ENCODE measurements around the gene HAUS1. TPM values are rescaled to one million over a fixed set of nuclear protein-coding genes. Genes with fewer than 3 reads are reported as not detected.

The HAUS1 gene
- total and polyA plus RNA-seq, 8 donors: 4.6 to 10.9 (median 8.3) TPM

DNA sequence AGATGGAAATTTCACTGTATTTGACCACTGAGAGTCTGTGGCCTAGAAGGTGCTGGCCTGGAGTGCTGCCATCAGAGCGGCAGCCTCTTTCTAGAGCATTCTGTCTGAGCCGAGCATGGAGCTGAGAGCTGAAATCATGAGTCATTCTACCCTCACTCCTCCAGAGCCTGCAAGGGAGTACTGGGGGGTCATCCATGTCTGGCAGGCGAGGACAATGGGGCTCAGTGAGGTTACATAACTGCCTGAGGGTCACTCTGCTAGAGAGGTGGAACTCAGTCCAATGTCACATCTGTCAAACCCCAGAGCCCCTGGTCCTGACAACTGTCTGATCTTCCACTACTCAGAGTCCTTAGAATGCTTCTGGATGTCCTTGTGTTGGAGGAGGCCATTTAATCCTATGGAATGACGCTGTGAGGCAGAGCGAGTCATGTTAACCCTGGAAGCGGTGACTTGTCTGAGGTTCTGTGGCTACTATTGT is 65.3 kb downstream of the HAUS1 start:
- H3K36me3 ChIP-seq: no peaks in the 10 kb centered on the region
- H3K27me3 ChIP-seq: no peaks in the 10 kb centered on the region
- TF ChIP-seq CTCF (IDR thresholded peaks at IDR 0.05): no peak
- H3K27ac ChIP-seq: no peak overlapping the region
- intact Hi-C loops (cut with DNase I): no loop called here
- FAIRE-seq (no peak), DNase-seq (no peak), ATAC-seq (no peak)
- 72 to 78% methylated on average over 6 of the region's 6 CpGs for WGBS, 2 donors
- H3K4me1 ChIP-seq: no peaks in the 10 kb centered on the region
- no peak overlapping the region for H3K4me3 ChIP-seq
- no peaks in the 10 kb centered on the region for H3K9me3 ChIP-seq

DNA sequence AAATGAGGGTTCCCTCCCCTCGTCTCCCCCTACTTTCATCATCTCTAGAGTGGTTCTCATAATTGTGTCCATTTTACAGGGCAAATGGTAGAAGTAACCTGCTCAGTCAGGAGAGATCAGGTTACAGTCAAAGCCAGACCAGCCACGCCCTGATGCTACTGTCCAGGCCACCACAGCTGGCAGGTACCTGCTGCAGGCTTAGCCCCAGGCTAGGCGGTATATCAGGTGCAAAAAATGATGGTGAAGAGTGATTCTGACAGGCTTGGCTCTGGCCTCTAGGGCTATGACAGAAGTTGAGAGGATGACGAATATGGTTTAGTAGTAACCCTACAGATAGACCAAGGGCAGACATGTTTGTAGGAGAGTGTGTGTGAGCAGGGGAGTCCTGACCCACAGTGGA is 67.1 kb downstream of the HAUS1 start:
- no peaks in the 10 kb centered on the region for H3K9me3 ChIP-seq
- no peak for FAIRE-seq
- 69 to 79% methylated on average over 4 of the region's 4 CpGs for WGBS, 2 donors

DNA sequence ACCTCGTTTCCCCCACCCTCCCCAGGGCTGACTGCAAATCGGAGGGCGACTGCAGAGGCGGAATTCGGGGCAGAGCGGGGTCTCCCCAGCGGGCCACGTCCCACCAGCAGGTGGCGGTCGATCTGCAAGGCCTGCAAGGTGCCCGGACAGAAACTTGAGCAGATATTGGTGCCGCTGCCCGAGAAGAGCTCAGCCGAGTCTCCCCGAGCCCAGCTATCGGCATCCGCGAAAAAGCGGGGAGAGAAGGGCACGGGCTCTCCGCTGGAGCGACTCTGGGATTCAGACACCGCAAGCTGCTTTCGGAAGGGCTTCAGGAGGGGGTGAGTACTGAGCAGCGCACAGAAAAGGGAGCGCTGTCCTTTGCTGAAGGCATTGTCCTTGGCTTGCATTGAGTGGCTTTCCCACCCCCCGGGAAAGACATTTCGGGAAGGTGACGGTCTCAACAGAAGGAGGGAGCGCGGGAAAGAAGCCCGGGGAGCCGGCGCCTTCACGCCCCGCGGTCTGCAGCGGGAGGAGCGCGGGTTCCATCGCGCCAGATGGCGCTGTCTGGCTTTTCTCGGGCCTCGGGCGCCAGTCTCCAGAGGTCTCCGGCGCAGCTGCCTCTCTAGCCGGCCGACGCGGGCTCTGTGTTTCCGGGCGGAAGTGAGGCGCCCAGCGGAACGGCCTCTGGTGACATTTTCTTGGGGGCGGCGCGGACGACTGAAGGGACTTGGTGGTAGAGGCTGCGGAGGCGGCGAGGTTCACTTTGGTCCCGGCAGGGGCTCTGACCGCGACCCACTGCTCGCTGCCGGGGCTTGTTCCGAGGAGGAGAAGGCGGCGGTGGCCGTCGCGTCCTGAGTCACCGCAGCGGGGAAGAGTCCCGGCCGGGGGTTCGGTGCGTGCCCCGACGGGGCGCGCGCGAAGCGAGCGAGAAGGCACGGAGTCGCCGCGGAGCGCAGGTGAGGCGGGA is 69.5 kb downstream of the HAUS1 start:
- intact Hi-C loops (cut with DNase I): no loop called here
- WGBS, 2 donors: 0 to 1% methylated on average over 91 to 95 of the region's 95 CpGs
- no peaks in the 10 kb centered on the region for H3K36me3 ChIP-seq
- H3K27ac ChIP-seq: peak overlapping the region; percentile 69 to 88 (median 85)
- peaks cover 0 to 12% (median 10%) of the 10 kb centered on the region in 3 donors for H3K4me1 ChIP-seq
- H3K27me3 ChIP-seq: no peaks in the 10 kb centered on the region
- DNase-seq (peak; percentile 89 to 97 (median 91)), FAIRE-seq (no peak), ATAC-seq (peak; percentile 98 to 99 (median 98))
- no peaks in the 10 kb centered on the region for H3K9me3 ChIP-seq
- TF ChIP-seq CTCF (IDR thresholded peaks at IDR 0.05): peak; percentile 51 to 86 (median 76)
- peak overlapping the region; percentile 90 to 98 (median 98) for H3K4me3 ChIP-seq

More for the DNA sequence above, 67.1 kb downstream of the HAUS1 start:
- Histone ChIP-seq H3K27ac (no peak overlapping the region), H3K4me3 (no peak overlapping the region), H3K36me3 (no peaks in the 10 kb centered on the region), H3K4me1 (peaks cover 0 to 12% (median 10%) of the 10 kb centered on the region in 3 donors), H3K27me3 (no peaks in the 10 kb centered on the region)
- DNase-seq: no peak
- intact Hi-C loops (cut with DNase I): no loop called here
- no peak for ATAC-seq
- TF ChIP-seq CTCF (IDR thresholded peaks at IDR 0.05): no peak

GRCh38 chr18:46174342-46175041 is 70.3 kb downstream of the HAUS1 start:
- no peaks in the 10 kb centered on the region for H3K36me3 ChIP-seq
- WGBS, 2 donors: 0 to 1% methylated on average over 49 to 67 of the region's 67 CpGs
- DNase-seq (peak in 5 of 6 donors; percentile 17 to 80 (median 42)), FAIRE-seq (no peak), ATAC-seq (peak; percentile 8 to 36 (median 20))
- H3K27me3 ChIP-seq: no peaks in the 10 kb centered on the region
- peak overlapping the region; percentile 90 to 98 (median 98) for H3K4me3 ChIP-seq
- peak overlapping the region; percentile 69 to 88 (median 85) for H3K27ac ChIP-seq
- H3K4me1 ChIP-seq: peaks cover 0 to 12% (median 10%) of the 10 kb centered on the region in 3 donors
- no peak for TF ChIP-seq CTCF (IDR thresholded peaks at IDR 0.05)
- intact Hi-C loops (cut with DNase I): no loop called here
- no peaks in the 10 kb centered on the region for H3K9me3 ChIP-seq

All from pancreas (tissue), 10 donors.